Omental fat pad (tissue), 4 donors: Measurements from ENCODE around the gene P4HTM. TPM values are rescaled to one million over a fixed set of nuclear protein-coding genes. Genes with fewer than 3 reads are reported as not detected.

Experiments
- ATAC-seq: fragments of 150-250 bp; one replicate; pipeline ENCODE4 v1.9.1; 2016; ENCODE audit warnings: mild to moderate bottlenecking, moderate library complexity; ENCODE audit not compliant: low FRiP score
- DNase-seq: peaks from one replicate; pipeline ENCODE4 v3.0.0-alpha.2; 2019; ENCODE audit warnings: low spot score
- CTCF ChIP-seq, 3 donors: fragments of 450-650 bp; IDR thresholded peaks; one replicate each; pipeline ENCODE4 v1.5.1; 2016 to 2017; ENCODE audit warnings: antibody characterized with exemption in 3 of 3, mild to moderate bottlenecking in 3 of 3, moderate library complexity in 2 of 3
- total RNA-seq, 4 donors: library from RNA; depleted of rRNA; stranded (reverse); fragments of >200 nt; gene quantifications; one replicate each; pipeline ENCODE4 v1.1.0, GENCODE V29; 2016

The P4HTM gene
- total RNA-seq, 4 donors from 2014 or later = 25.7 to 43.1 (median 28.2) TPM

DNA sequence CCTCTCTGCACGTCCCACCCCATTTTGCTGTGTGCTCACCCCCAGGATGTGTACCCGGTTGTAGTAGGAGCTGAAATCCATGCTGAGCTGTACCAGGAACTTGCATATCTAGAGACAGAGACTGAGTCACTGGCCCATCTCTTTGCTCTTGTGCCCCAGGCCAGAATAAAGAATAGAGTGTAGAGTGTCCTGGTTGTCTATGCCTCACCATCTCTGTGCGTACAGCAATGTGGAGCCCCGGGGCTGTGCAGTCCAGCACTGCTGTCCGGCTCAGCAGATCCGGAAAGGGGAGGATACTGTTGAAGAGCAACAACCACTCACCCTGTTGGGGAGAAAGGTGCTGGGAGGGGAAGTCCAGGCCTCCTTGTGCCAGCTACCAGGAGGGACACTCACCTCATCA, 25.7 kb downstream of the P4HTM start:
- no peak for ATAC-seq
- no peak for TF ChIP-seq CTCF (IDR thresholded peaks at IDR 0.05)
- DNase-seq = no peak

DNA sequence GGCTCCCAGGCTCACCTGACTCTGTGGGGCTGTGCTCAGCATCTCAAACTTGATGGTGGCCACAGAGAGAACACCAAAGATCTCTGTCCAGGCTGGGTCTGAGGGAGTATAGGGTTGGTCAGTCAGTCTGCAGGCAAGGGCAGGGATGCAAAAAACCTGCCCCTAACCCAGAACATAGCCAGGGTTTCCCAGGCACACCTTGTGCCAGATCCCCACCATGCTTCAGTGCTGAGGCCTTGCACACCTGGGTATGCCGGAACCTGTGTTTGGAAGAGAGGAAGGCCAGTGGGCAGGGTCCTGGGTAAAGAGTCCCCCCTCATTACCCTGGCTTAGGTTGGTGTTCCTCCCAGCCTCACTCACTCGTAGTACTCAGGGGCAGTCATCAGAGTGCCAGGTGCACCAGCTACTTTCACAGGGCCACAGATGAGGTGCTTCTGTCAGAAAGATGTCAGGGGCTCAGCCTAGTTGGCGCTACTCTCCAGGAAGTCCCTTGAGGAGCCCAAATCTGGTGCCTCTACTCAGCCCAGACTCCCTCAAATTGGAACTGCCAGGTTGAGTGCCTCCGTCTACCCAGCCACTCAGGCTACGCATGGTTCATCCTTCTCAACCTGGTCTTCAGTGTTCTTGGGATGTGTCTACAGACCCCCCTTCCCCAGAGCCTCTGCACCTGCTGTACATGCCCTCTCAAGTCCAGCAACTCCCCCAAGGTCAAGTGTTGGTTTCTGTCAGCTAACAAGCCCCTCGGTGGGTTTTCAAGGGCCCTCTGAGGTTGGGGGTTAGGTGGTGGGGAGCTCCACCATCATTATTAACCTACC, 26.6 kb downstream of the P4HTM start:
- ATAC-seq (no peak), DNase-seq (no peak)
- no peak for TF ChIP-seq CTCF (IDR thresholded peaks at IDR 0.05)

DNA sequence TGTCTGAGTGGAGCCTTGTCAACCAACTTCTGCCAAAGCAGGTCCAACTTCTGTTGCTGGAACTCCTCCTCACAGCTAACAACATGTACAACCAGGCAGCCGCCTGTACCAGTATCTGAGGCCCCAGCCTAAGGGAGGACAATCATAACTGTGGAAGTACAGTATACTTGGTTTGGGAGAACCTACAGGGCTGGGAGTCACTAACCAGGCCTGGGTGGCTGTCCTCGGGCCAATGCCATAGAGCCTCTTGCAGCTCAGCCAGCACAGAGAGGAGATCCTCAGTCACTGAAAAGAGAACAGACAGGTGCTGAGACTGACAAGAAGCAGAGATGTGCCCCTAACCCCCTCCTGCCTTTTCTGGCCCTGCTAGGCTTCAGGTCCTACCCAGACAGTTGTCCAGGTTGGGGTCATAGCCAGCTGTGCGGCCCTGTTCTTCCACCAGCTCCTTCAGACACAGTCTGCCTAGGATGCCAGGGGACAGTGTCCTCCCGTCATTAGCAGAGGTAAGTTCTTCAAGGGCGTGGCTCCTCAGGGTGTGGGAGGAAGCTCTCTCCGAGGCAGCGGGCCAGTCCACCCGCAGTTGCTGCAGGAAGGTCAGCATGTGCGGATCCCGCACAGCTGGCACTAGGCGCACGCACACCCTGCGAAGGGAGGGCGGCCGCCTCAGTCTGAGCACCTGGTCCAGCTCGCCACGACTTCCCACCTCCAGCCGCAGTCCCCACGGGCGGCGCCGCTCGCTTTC, 27.4 kb downstream of the P4HTM start:
- TF ChIP-seq CTCF (IDR thresholded peaks at IDR 0.05) = no peak
- DNase-seq (no peak), ATAC-seq (no peak)

DNA sequence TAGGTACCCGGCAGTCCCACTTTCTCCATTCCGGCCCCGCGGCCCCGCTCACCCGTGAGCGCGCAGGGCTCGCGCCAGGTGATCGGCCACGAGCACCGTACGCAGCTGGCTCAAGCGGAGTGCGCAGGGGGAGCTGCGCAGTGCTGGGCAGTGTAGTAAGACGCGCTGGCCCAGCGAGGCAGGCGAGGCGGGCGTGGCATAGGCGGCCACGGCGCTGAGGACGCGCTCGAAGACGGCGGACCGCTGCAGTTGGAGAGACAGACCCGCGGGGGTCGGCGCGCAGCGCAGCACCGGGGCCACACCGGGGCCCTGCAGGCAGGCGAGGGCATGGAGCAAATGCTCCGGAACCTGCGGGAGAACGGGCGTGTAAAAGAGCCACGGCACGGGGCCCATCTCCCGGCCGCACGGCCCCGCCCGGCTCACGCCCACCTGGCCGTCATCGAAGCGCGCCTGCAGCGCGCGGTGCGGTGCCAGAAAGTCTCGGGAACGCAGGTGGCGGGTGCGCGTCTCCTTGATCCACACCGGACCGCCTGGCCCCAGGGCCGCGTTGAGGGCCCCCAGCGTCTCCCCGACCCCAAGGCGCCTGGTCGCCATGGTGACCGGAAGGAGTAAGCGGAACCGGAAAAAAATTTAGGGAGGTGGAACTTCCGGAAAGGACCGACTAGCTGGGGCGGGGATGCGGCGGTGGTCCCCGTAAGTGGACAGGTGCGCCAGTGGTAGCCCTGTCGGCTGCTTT, 28.1 kb downstream of the P4HTM start, which contains the start of gene DALRD3:
Gene DALRD3 (minus strand): TSS at position 610 of the 736 bp plus-strand sequence. CDS start 16 bp downstream, at position 594.
- ATAC-seq = peak; percentile 12
- DNase-seq = peak; percentile 47
- no peak for TF ChIP-seq CTCF (IDR thresholded peaks at IDR 0.05)

GRCh38 chr3:49018707-49019006, 28.6 kb downstream of the P4HTM start:
- DNase-seq = no peak
- no peak for ATAC-seq
- no peak for TF ChIP-seq CTCF (IDR thresholded peaks at IDR 0.05)

DNA sequence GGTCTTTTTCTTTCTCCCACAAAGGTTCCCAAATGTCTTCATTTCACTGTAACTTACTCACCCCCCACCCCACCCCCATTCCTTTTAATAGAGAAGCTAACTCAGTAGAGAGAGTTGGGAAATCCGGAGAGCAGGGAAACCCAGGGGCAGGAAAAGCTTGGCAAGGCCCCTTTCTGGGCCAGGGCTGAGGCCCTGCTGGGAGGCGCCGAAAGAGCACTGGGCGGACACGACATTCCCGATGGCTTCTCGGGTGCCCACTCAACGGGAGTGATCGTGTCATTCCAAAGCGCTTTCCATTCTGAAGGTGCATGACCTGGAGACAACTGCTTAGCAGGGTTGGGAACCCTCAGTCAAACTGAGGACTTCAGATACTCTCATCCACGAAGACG, 29.9 kb downstream of the P4HTM start:
- TF ChIP-seq CTCF (IDR thresholded peaks at IDR 0.05) = no peak
- DNase-seq (no peak), ATAC-seq (no peak)
